Activated CD4-positive, CD25-positive, alpha-beta regulatory T cell treated with anti-CD3 and anti-CD28 coated beads, Interleukin-2, amount 50 U/mL, for 16 hours (primary cell): ENCODE measurements around the gene GDPD5.
A peak's percentile ranks its signal among the peaks of the same experiment; 100 is the strongest.

Experiments
- DNase-seq: peaks from one replicate; pipeline ENCODE4 v3.0.0-alpha.2; 2020; ENCODE audit warnings: low read depth, low spot score

The GDPD5 gene

GRCh38 chr11:75525433-75526191, at the start of gene GDPD5:
GDPD5 (minus strand) TSS chr11:75525941; CDS start chr11:75477735, 48,206 bp downstream.
- peak; percentile 69 for DNase-seq

GRCh38 chr11:75574698-75575602, 49.2 kb upstream of the GDPD5 start:
- no peak for DNase-seq

GRCh38 chr11:75572744-75573143, 47.0 kb upstream of the GDPD5 start:
- DNase-seq, result no peak

- no peak for DNase-seq
Measured at GRCh38 chr11:75571625-75572024, 45.9 kb upstream of the GDPD5 start.

GRCh38 chr11:75570559-75571139, 44.9 kb upstream of the GDPD5 start:
- no peak for DNase-seq

- no peak for DNase-seq
Measured at GRCh38 chr11:75568616-75569219, 43.0 kb upstream of the GDPD5 start.

GRCh38 chr11:75567971-75568370, 42.2 kb upstream of the GDPD5 start:
- DNase-seq, result no peak

- no peak for DNase-seq
Measured at GRCh38 chr11:75566763-75567279, 41.1 kb upstream of the GDPD5 start.

- DNase-seq, result no peak
Measured at GRCh38 chr11:75565916-75566762, 40.4 kb upstream of the GDPD5 start.

GRCh38 chr11:75565221-75565814, 39.6 kb upstream of the GDPD5 start:
- no peak for DNase-seq

GRCh38 chr11:75563978-75564552, 38.3 kb upstream of the GDPD5 start:
- DNase-seq, result no peak

GRCh38 chr11:75563501-75563977, 37.8 kb upstream of the GDPD5 start:
- DNase-seq, result no peak

GRCh38 chr11:75562836-75563484, 37.2 kb upstream of the GDPD5 start:
- DNase-seq, result no peak

GRCh38 chr11:75562048-75562835, 36.5 kb upstream of the GDPD5 start, which contains the start of gene SERPINH1:
SERPINH1 (plus strand) TSS chr11:75562253; CDS start chr11:75566350, 4,097 bp downstream.
- DNase-seq, result peak; percentile 34

- DNase-seq, result no peak
Measured at GRCh38 chr11:75561426-75562047, 35.8 kb upstream of the GDPD5 start.

- DNase-seq, result no peak
Measured at GRCh38 chr11:75560644-75561043, 34.9 kb upstream of the GDPD5 start.

GRCh38 chr11:75558939-75559843, 33.5 kb upstream of the GDPD5 start:
- no peak for DNase-seq
